Neural crest cell (in vitro differentiated cells): Measurements from ENCODE around the gene RNF144A. TPM values are rescaled to one million over a fixed set of nuclear protein-coding genes. Genes with fewer than 3 reads are reported as not detected.

ENCODE experiments used
- DNase-seq: peaks from one replicate; pipeline ENCODE4 v3.0.0; 2021; ENCODE audit warnings: low read depth, mixed read lengths, low spot score
- H3K27ac Mint-ChIP-seq: one replicate; pipeline ENCODE4 v1.8.0; 2021; ENCODE audit warnings: mild to moderate bottlenecking, mixed read lengths; ENCODE audit not compliant: unreplicated experiment
- H3K27me3 Mint-ChIP-seq: 2 replicates; pipeline ENCODE4 v1.8.0; 2021; ENCODE audit warnings: low read depth, mild to moderate bottlenecking, mixed read lengths
- H3K36me3 Mint-ChIP-seq: 2 replicates; pipeline ENCODE4 v1.8.0; 2021; ENCODE audit warnings: low read depth, mild to moderate bottlenecking, mixed read lengths
- H3K4me1 Mint-ChIP-seq: 2 replicates; pipeline ENCODE4 v1.8.0; 2021; ENCODE audit warnings: mixed read lengths
- H3K4me3 Mint-ChIP-seq: one replicate; pipeline ENCODE4 v1.8.0; 2021; ENCODE audit warnings: mild to moderate bottlenecking, mixed read lengths
- H3K9me3 Mint-ChIP-seq: 2 replicates; pipeline ENCODE4 v1.8.0; 2021; ENCODE audit warnings: mixed read lengths
- CTCF ChIP-seq: fragments of 200-600 bp; sonication (generic); conservative IDR thresholded peaks from 2 replicates; pipeline ENCODE4 v1.5.0; 2021; ENCODE audit warnings: antibody characterized with exemption, mild to moderate bottlenecking
- total RNA-seq: library from RNA; stranded (reverse); gene quantifications from 2 replicates; pipeline ENCODE4 v1.2.1, GENCODE V29; 2021

Gene RNF144A
- total RNA-seq, 1 donor from 2014 or later = 49.6 TPM

- no peak for DNase-seq
- no peak for TF ChIP-seq CTCF
- Mint-ChIP-seq H3K27ac (no peak overlapping the region), H3K27me3 (no peaks in the 10 kb centered on the region), H3K4me1 (no peaks in the 10 kb centered on the region), H3K4me3 (no peak overlapping the region), H3K36me3 (peaks cover 11% of the 10 kb centered on the region), H3K9me3 (no peaks in the 10 kb centered on the region)
Measured at GRCh38 chr2:7073901-7074300, 156.7 kb downstream of the RNF144A start.

- Mint-ChIP-seq H3K4me3 (no peak overlapping the region), H3K4me1 (no peaks in the 10 kb centered on the region), H3K9me3 (no peaks in the 10 kb centered on the region), H3K27me3 (no peaks in the 10 kb centered on the region), H3K36me3 (peaks cover 8% of the 10 kb centered on the region), H3K27ac (no peak overlapping the region)
- no peak for DNase-seq
- TF ChIP-seq CTCF = no peak
Measured at GRCh38 chr2:7075834-7076233, 158.6 kb downstream of the RNF144A start.

- no peaks in the 10 kb centered on the region for H3K4me1 Mint-ChIP-seq
- H3K9me3 Mint-ChIP-seq = no peaks in the 10 kb centered on the region
Measured at GRCh38 chr2:7077660-7078267, 160.6 kb downstream of the RNF144A start.

GRCh38 chr2:7083580-7084509 lies 166.6 kb downstream of the RNF144A start:
- Mint-ChIP-seq H3K4me1 (no peaks in the 10 kb centered on the region), H3K36me3 (peaks cover 22% of the 10 kb centered on the region), H3K4me3 (no peak overlapping the region), H3K9me3 (peaks cover 8% of the 10 kb centered on the region), H3K27ac (no peak overlapping the region), H3K27me3 (no peaks in the 10 kb centered on the region)
- TF ChIP-seq CTCF = peak; percentile 71
- no peak for DNase-seq

More at GRCh38 chr2:7077660-7078267, 160.6 kb downstream of the RNF144A start:
- no peak for DNase-seq
- Mint-ChIP-seq H3K27me3 (no peaks in the 10 kb centered on the region), H3K4me3 (no peak overlapping the region), H3K36me3 (peaks cover 7% of the 10 kb centered on the region), H3K27ac (no peak overlapping the region)
- no peak for TF ChIP-seq CTCF

GRCh38 chr2:7084601-7085000 lies 167.4 kb downstream of the RNF144A start:
- TF ChIP-seq CTCF = no peak
- DNase-seq = no peak
- Mint-ChIP-seq H3K4me3 (no peak overlapping the region), H3K36me3 (peaks cover 22% of the 10 kb centered on the region), H3K9me3 (peaks cover 8% of the 10 kb centered on the region), H3K27me3 (no peaks in the 10 kb centered on the region), H3K4me1 (no peaks in the 10 kb centered on the region), H3K27ac (no peak overlapping the region)
